Liver (tissue), 9 donors: ENCODE data around the gene PHF12. TPM values are rescaled to one million over a fixed set of nuclear protein-coding genes. Genes with fewer than 3 reads are reported as not detected.

ENCODE experiments used
- DNase-seq: peaks from one replicate; pipeline ENCODE4 v3.0.0-alpha.2; 2017; ENCODE audit warnings: low spot score
- H3K27ac ChIP-seq, 2 donors: one replicate each; pipeline ENCODE4 v1.7.0; 2013; ENCODE audit warnings: inconsistent platforms in 2 of 2, low read length in 2 of 2, control low read depth in 1 of 2, low read depth in 1 of 2, mild to moderate bottlenecking in 1 of 2
- H3K27me3 ChIP-seq, 4 donors: one replicate each; pipeline versions ENCODE4 v1.6.1 to v1.7.0; 2013; ENCODE audit warnings: low read length in 3 of 4, inconsistent platforms in 1 of 4, mild to moderate bottlenecking in 1 of 4, moderate library complexity in 1 of 4; ENCODE audit not compliant: control insufficient read depth in 4 of 4, insufficient read depth in 4 of 4
- H3K36me3 ChIP-seq, 4 donors: one replicate each; pipeline versions ENCODE4 v1.6.1 to v1.7.0; 2013; ENCODE audit warnings: low read length in 3 of 4, mild to moderate bottlenecking in 3 of 4, low read depth in 1 of 4, moderate library complexity in 1 of 4; ENCODE audit not compliant: control insufficient read depth in 4 of 4, insufficient read depth in 3 of 4
- H3K4me1 ChIP-seq, 4 donors: one replicate each; pipeline versions ENCODE4 v1.6.1 to v1.7.0; 2013; ENCODE audit warnings: low read length in 3 of 4, mild to moderate bottlenecking in 3 of 4, moderate library complexity in 1 of 4; ENCODE audit not compliant: control insufficient read depth in 4 of 4, insufficient read depth in 4 of 4
- H3K4me3 ChIP-seq, 3 donors: one replicate each; pipeline versions ENCODE4 v1.6.1 to v1.7.0; 2013; ENCODE audit warnings: low read length in 3 of 3, control low read depth in 1 of 3, low read depth in 1 of 3, mild to moderate bottlenecking in 1 of 3
- H3K9ac ChIP-seq, 2 donors: one replicate each; pipeline ENCODE4 v1.7.0; 2013; ENCODE audit warnings: low read length in 2 of 2, mild to moderate bottlenecking in 2 of 2, moderate library complexity in 2 of 2, control low read depth in 1 of 2, low read depth in 1 of 2
- H3K9me3 ChIP-seq, 4 donors: one replicate each; pipeline versions ENCODE4 v1.6.1 to v1.7.0; 2013; ENCODE audit warnings: low read length in 3 of 4; ENCODE audit not compliant: control insufficient read depth in 4 of 4
- ATF3 ChIP-seq: IDR thresholded peaks from 2 replicates; pipeline ENCODE4 v1.6.1; 2016; ENCODE audit warnings: antibody characterized with exemption
- CTCF ChIP-seq: fragments of 150-350 bp; IDR thresholded peaks from 2 replicates; pipeline ENCODE4 v1.5.1; 2017; ENCODE audit warnings: improper control_type of control experiment, low read depth, low read length; ENCODE audit not compliant: missing input control
- FOXA1 ChIP-seq: IDR thresholded peaks from 2 replicates; pipeline ENCODE4 v1.6.1; 2016; ENCODE audit warnings: antibody characterized with exemption
- FOXA2 ChIP-seq: IDR thresholded peaks from 2 replicates; pipeline ENCODE4 v1.6.1; 2016; ENCODE audit warnings: antibody characterized with exemption
- GABPA ChIP-seq, 2 donors: IDR thresholded peaks in 1 of 2; conservative IDR thresholded peaks in 1 of 2; 2 replicates each; pipeline ENCODE4 v1.6.1; 2016; ENCODE audit warnings: antibody characterized with exemption in 2 of 2, mild to moderate bottlenecking in 1 of 2, moderate library complexity in 1 of 2
- HNF4A ChIP-seq, 2 donors: conservative IDR thresholded peaks; 2 replicates each; pipeline ENCODE4 v1.6.1; 2016; ENCODE audit warnings: antibody characterized with exemption in 2 of 2, mild to moderate bottlenecking in 2 of 2
- HNF4G ChIP-seq: IDR thresholded peaks from 2 replicates; pipeline ENCODE4 v1.6.1; 2016; ENCODE audit warnings: antibody characterized with exemption
- JUND ChIP-seq, 2 donors: IDR thresholded peaks; 2 replicates each; pipeline ENCODE4 v1.6.1; 2016; ENCODE audit warnings: antibody characterized with exemption in 2 of 2
- MAX ChIP-seq: IDR thresholded peaks from 2 replicates; pipeline ENCODE4 v1.6.1; 2016; ENCODE audit warnings: antibody characterized with exemption
- NR2F2 ChIP-seq: IDR thresholded peaks from 2 replicates; pipeline ENCODE4 v1.6.1; 2016; ENCODE audit warnings: antibody characterized with exemption
- RAD21 ChIP-seq, 2 donors: IDR thresholded peaks; 2 replicates each; pipeline ENCODE4 v1.6.1; 2016; ENCODE audit warnings: antibody characterized with exemption in 2 of 2, mild to moderate bottlenecking in 2 of 2
- REST ChIP-seq: IDR thresholded peaks from 2 replicates; pipeline ENCODE4 v1.6.1; 2016; ENCODE audit warnings: antibody characterized with exemption, mild to moderate bottlenecking
- RXRA ChIP-seq, 2 donors: IDR thresholded peaks; 2 replicates each; pipeline ENCODE4 v1.6.1; 2017 to 2018; ENCODE audit warnings: antibody characterized with exemption in 2 of 2, mild to moderate bottlenecking in 1 of 2
- SP1 ChIP-seq: IDR thresholded peaks from 2 replicates; pipeline ENCODE4 v1.6.1; 2018; ENCODE audit warnings: antibody characterized with exemption, mild to moderate bottlenecking
- TAF1 ChIP-seq: conservative IDR thresholded peaks from 2 replicates; pipeline ENCODE4 v1.6.1; 2016; ENCODE audit warnings: antibody characterized with exemption, mild to moderate bottlenecking
- WGBS: extraction: QIAGEN DNeasy Blood & Tissue Kit; methylation state at CpG from one replicate; pipeline ENCODE4 v1.1.7; 2013; 5-methylcytosine and 5-hydroxymethylcytosine counted together
- polyA plus RNA-seq, 2 donors: library from polyadenylated mRNA; stranded (reverse) in 1 of 2; unstranded in 1 of 2; fragments of 200-250 nt in 1 of 2; fragments of >200 nt in 1 of 2; fragmentation: Nextera tagmentation in 1 of 2; extraction: Ambion mirVana in 1 of 2; gene quantifications; one replicate each; pipeline versions ENCODE4 v1.2.1 to v1.2.3, GENCODE V29; 2013 to 2015
- total RNA-seq, 2 donors: library from RNA; depleted of rRNA; stranded (reverse); fragments of >200 nt; gene quantifications; one replicate each; pipeline ENCODE4 v1.2.3, GENCODE V29; 2014
- donor health status: healthy.
- donor health status: healthy.
- donor health status: healthy.
- donor health status: healthy.
- donor health status: healthy.

PHF12 gene
- total and polyA plus RNA-seq, 4 donors = 4.3 to 21.3 (median 11.7) TPM

GRCh38 chr17:28911411-28912045, 39.8 kb downstream of the PHF12 start:
- Histone ChIP-seq H3K36me3 (peaks cover 29 to 86% (median 64%) of the 10 kb centered on the region in 4 donors), H3K27ac (peak overlapping the region in 1 of 2 donors; percentile 77), H3K4me3 (no peak overlapping the region), H3K9me3 (no peaks in the 10 kb centered on the region), H3K9ac (no peak overlapping the region), H3K4me1 (peaks cover 15 to 16% (median 16%) of the 10 kb centered on the region in 4 donors), H3K27me3 (no peaks in the 10 kb centered on the region)
- WGBS = 96% methylated on average over 13 of the region's 13 CpGs
- TF ChIP-seq JUND (IDR thresholded peaks at IDR 0.05) (no peak), MAX (no peak), RXRA (IDR thresholded peaks at IDR 0.05) (no peak), REST (no peak), NR2F2 (no peak), HNF4G (no peak), ATF3 (no peak), TAF1 (no peak), CTCF (no peak), RAD21 (IDR thresholded peaks at IDR 0.05) (no peak), HNF4A (conservative IDR thresholded peaks at IDR 0.05) (no peak), FOXA2 (no peak), SP1 (no peak)
- no peak for DNase-seq

GRCh38 chr17:28910534-28910933, 40.8 kb downstream of the PHF12 start:
- no peak for TF ChIP-seq REST
- no peak for TF ChIP-seq CTCF
- no peak for TF ChIP-seq JUND (IDR thresholded peaks at IDR 0.05)
- no peak for TF ChIP-seq FOXA1
- TF ChIP-seq ATF3 = no peak
- TF ChIP-seq NR2F2 = no peak
- no peak for TF ChIP-seq FOXA2
- no peak for TF ChIP-seq MAX
- TF ChIP-seq HNF4G = no peak
- TF ChIP-seq GABPA (IDR thresholded peaks at IDR 0.05 in 1 of 2, conservative IDR thresholded peaks at IDR 0.05 in 1 of 2) = no peak
- no peak for TF ChIP-seq RXRA (IDR thresholded peaks at IDR 0.05)
- TF ChIP-seq HNF4A (conservative IDR thresholded peaks at IDR 0.05) = no peak
- no peak for TF ChIP-seq TAF1
- no peak overlapping the region for H3K27ac ChIP-seq
- DNase-seq = no peak

More at GRCh38 chr17:28910534-28910933, 40.8 kb downstream of the PHF12 start:
- Histone ChIP-seq H3K4me3 (no peak overlapping the region), H3K27me3 (no peaks in the 10 kb centered on the region), H3K36me3 (peaks cover 32 to 84% (median 59%) of the 10 kb centered on the region in 4 donors), H3K4me1 (peaks cover 15 to 16% (median 16%) of the 10 kb centered on the region in 4 donors), H3K9me3 (no peaks in the 10 kb centered on the region), H3K9ac (no peak overlapping the region)
- 95% methylated on average over 1 of the region's 1 CpG for WGBS
